Measurements from ENCODE around the gene RLBP1. TPM values are rescaled to one million over a fixed set of nuclear protein-coding genes. Genes with fewer than 3 reads are reported as not detected.

Gene RLBP1
- total and polyA plus RNA-seq, 2 of the 13 experiments (the other 11 are each of a cell fraction or from before 2014, with no cell fraction given) = 0.07 TPM; not detected in 1

GRCh38 chr15:89164712-89165211 is 56.6 kb downstream of the RLBP1 start:
- peak overlapping the region; percentile 47 for H3K4me2 ChIP-seq (ENCODE audit: low read depth, low read length)
- H3K9ac ChIP-seq (ENCODE audit: insufficient read depth, low read depth, low read length) = no peak overlapping the region
- in situ Hi-C loops (cut with HindIII; ENCODE audit: extremely low pct_ligation_motif_present, low pct_unique_long_range_greater_than_20kb) = no loop called here
- ChIA-PET POLR2A (interaction anchor here (0.6 to 2.6 kb wide), 11 partner anchors 10 to 77 kb away, joined by 3 to 21 read pairs (median 3); partner anchors contain the start of gene ABHD2), CTCF (ENCODE audit: low intra/inter-chr PET ratio, low total read pairs) (interaction anchor here (1.4 kb wide), 1 partner anchor 108 kb away, joined by 5 read pairs; no protein-coding TSS in a partner anchor)
- H3K9me3 ChIP-seq (ENCODE audit: low read length) = no peaks in the 10 kb centered on the region
- H3K27me3 ChIP-seq (ENCODE audit: control insufficient read depth in 1 of 2, insufficient read depth in 2 of 2, low read length in 2 of 2) = no peaks in the 10 kb centered on the region
- DNase-seq (ENCODE audit: low spot score) = peak; percentile 47
- H3K36me3 ChIP-seq (replicated peaks in 1 of 2; ENCODE audit: control insufficient read depth in 1 of 2, insufficient read depth in 2 of 2, low read length in 2 of 2) = peaks cover 0 to 13% of the 10 kb centered on the region in 2 experiments; a peak in 3 of 5 replicates
- WGBS (ENCODE audit: low lambda C conversion rate) = 22% methylated on average over 7 of the region's 7 CpGs
- intact Hi-C loops (cut with micrococcal nuclease; ENCODE audit: unreplicated experiment) = loop anchor here (2.0 kb wide), 1 partner anchor 26 kb away; no protein-coding TSS in a partner anchor
- no peaks in the 10 kb centered on the region for H4K20me1 ChIP-seq (ENCODE audit: insufficient read depth, low read length)
- BruUV-seq (replicated peaks) = no TSS peak
- H3K4me1 ChIP-seq (ENCODE audit: insufficient read depth, low read length) = peaks cover 65% of the 10 kb centered on the region
- H3K27ac ChIP-seq (ENCODE audit: extremely low read length, insufficient read depth, low read length) = peak overlapping the region; percentile 65
- H3K79me2 ChIP-seq (ENCODE audit: insufficient read depth, low read length) = no peaks in the 10 kb centered on the region
- no peak overlapping the region for H3K4me3 ChIP-seq (replicated peaks in 1 of 3; ENCODE audit: insufficient read depth in 1 of 3, low read depth in 2 of 3, low read length in 3 of 3)
- ATAC-seq = peak; percentile 94
- H2AFZ ChIP-seq (ENCODE audit: low read length) = no peak overlapping the region
- peak; percentile 92 for FAIRE-seq
- no peak for TF ChIP-seq ZNF234 (CRISPR knock-in tag; conservative IDR thresholded peaks at IDR 0.05)
- TF ChIP-seq KLF13 (CRISPR knock-in tag; IDR thresholded peaks at IDR 0.05) = no peak
- TF ChIP-seq THAP9 (CRISPR knock-in tag; IDR thresholded peaks at IDR 0.05; ENCODE audit: borderline replicate concordance) = no peak
- TF ChIP-seq ZNF607 (CRISPR knock-in tag; IDR thresholded peaks at IDR 0.05; ENCODE audit: borderline replicate concordance) = no peak
- no peak for TF ChIP-seq ZNF740 (CRISPR knock-in tag; IDR thresholded peaks at IDR 0.05)
- no peak for TF ChIP-seq ZNF577 (CRISPR knock-in tag; IDR thresholded peaks at IDR 0.05; ENCODE audit: borderline replicate concordance, low read depth)
- TF ChIP-seq MTA1 (CRISPR knock-in tag; IDR thresholded peaks at IDR 0.05; ENCODE audit: borderline replicate concordance) = no peak
- TF ChIP-seq ZNF142 (CRISPR knock-in tag; IDR thresholded peaks at IDR 0.05) = no peak
- no peak for TF ChIP-seq ZNF101 (CRISPR knock-in tag; IDR thresholded peaks at IDR 0.05; ENCODE audit: borderline replicate concordance, low read depth)
- TF ChIP-seq ISL2 (CRISPR knock-in tag; IDR thresholded peaks at IDR 0.05) = peak; percentile 40; the same call in 1 of the 2 replicates
- TF ChIP-seq CEBPZ (IDR thresholded peaks at IDR 0.05; ENCODE audit: low read length) = no peak

All from HepG2 (cell line).